HG02623 (cell line): Measurements from ENCODE around the gene NOL4L.

ENCODE experiments used
- ATAC-seq: cut with Tn5 transposase; IDR thresholded peaks from one replicate; pipeline ENCODE4 v1.9.1; 2021; ENCODE audit warnings: moderate library complexity; ENCODE audit not compliant: unreplicated experiment

The NOL4L gene

GRCh38 chr20:32564440-32564839 is 20.7 kb downstream of the NOL4L start:
- ATAC-seq, result no peak

GRCh38 chr20:32563311-32564272 is 21.5 kb downstream of the NOL4L start:
- ATAC-seq, result no peak

- ATAC-seq, result no peak
Measured at GRCh38 chr20:32562495-32562911, 22.6 kb downstream of the NOL4L start.

DNA sequence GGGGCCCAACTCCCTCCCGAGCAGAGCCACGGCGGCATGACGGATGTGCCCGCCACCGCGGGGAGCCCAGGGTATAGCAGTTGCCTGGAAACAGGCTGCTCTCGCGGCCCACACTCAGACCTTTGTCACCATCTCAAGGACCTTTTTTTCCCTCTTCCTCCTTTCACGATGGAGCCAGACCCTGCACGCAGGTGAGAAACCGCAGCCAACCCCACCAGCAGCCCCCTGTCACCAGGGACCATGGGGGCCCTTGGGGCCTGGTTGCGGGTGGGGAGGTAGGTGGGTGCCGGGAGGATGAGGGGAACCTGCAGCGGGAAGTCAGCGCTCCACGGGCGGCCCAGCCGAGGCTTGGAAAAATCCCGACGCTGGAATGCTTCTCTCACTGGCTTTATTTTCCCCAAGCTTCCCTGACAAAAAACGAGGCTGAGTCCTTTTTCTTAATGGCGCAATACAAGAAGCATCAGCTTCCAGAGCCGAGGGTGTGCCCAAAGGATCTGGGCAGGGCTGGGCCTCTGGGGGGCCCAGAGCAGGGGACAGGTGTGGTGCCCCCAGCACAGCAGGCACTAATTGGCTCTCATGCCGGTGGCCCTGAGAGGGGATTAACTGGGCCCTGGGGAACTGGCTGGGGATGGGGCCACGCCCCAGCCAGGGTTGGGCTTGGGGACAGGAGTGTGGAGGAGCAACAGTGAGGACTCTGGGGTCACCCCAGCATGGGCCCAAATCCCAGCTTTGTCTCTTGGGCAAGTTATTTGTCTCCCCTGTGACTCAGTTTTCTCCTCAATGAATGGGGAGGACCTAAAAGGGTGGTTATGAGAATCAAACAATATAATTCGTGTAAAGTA is 23.9 kb downstream of the NOL4L start:
- ATAC-seq, result no peak

DNA sequence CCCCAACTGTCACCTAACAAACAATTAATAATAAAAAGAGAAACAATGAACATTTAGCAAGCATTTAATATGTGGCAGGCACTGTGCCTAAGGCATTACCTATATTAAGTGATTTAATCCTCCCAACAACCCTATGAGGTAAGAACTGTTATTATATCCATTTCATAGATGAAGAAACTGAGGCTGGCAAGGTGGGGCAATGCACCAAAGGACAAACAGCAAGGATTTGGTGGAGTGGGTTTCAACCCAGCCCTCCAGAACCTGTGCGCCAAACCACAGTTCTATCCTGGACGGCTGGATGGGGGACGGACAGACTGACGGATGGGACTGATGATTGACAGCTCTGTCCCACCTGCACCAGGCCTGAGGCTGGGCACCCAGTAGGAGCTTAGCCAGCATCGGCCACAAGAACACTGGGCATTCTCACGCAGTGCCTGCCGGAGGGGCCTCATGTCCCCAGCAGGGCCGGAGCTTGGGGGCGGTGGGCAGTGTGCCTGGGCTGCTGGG is 24.6 kb downstream of the NOL4L start:
- ATAC-seq, result no peak

DNA sequence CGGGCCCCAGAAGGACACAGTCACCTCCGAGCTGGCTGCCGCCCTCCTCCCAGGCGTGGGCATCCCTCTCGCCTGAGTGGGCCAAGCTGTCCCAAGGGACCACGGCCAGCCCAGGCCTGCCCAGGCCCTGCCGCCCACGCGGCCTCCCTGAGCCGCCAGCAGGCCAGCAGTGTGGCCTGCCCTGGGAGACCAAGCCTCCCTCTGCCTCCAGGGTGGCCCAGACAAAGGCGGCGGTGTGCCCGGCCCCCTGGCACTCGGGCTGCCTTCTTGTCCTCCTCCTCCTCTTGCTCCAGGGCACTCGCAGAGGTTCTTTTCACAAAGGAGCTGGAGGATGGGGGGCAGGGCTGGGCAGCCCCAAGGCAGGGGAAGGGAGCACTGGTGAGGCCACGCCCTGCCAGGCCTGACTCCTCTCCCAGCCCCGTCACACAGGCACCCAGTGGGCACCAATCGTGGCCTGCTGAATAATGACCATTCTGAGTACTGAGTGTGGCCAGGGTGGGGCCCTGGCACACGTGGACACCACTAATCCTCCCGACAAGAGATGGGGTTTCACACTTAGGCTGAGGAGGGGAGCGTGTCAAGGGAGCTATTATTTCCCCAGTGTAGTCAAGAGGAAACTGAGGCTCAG is 25.3 kb downstream of the NOL4L start:
- ATAC-seq, result no peak

DNA sequence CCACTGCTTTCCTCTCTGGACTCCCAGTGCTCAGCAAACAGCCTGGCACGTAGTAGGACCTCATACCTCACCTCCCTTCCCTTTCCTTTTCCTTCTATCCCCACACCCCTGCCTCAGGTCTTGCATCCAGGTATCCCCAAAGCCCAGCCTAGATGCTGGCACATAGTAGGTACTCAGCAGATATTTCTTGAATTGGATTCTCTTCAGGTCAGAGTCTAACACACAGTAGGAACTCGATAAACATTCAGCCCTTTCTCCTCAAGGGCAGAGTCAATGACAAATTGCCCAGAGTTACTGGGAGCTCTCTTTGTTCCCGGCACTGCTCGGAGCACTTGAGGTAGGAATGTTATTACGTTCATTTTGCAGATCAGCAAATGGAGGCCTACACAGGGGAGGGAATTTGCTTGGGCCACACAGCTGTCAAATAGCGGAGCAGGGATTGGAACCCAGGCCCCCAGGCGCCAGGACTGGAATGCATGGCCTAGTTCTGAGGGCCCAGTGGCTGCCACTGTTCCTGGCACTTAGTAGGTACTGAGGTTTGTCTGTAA is 25.9 kb downstream of the NOL4L start:
- ATAC-seq, result no peak

DNA sequence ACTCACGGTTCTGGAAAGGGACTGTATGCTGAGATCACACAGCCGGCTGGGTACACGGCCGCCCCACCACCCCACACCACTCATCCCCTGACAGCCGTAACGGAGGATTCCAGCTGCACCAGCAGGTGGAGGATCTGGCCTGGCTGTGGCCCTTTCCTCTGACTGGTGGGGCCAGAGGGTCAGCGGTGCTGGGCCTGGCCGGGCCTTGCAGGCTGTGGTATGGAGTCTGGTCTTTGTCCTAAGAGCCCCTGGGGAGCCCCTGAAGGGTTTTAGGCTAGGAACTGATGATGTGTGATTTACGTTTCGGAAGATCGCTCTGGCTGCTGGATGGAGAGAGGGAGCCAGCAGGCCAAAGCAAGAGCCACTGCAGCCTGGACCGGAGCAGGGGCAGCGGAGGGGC is 26.6 kb downstream of the NOL4L start:
- no peak for ATAC-seq

GRCh38 chr20:32557319-32557718 is 27.8 kb downstream of the NOL4L start:
- no peak for ATAC-seq

DNA sequence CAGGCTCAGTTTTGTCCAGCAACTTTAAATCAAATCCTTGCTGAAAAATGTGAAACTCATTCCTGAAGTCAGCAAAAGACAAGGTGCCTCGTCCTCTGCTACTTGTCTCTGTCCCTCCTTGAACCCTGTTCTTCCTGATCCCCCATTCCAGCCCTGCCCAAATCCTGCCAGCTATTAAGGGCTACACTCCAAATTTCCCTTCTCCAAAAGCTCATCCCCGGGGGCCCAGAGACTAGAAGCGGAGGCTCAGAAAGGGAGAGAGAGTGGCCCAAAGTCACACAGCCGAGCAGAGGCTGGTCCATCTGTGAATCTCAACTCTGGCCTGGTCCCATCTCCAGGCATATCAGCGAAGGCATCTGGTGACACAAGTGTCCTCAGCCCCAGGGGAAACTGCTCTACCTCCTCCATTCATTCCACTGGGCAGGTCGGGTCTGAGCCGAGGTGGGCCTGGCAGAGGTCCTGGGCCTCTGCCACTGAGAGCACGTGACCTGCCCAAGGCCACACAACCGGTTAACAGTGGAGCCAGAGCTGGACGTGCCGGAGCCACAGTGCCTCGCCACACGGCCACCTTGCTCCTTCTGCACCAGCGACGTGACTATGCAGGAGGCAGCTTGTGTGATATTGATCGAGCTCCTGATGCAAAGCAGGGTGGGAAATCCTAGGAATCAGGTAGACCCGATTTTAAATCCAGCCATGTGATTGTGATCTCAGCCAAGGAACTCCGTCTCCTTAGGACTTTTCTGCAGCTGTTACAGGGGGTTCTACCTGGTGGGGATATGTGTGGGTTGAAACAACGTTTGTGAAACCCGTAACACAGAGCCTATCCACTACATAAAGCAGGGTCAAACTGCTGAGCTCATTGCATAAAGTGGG is 28.6 kb downstream of the NOL4L start:
- ATAC-seq, result no peak

GRCh38 chr20:32555584-32555983 is 29.5 kb downstream of the NOL4L start:
- ATAC-seq, result no peak

DNA sequence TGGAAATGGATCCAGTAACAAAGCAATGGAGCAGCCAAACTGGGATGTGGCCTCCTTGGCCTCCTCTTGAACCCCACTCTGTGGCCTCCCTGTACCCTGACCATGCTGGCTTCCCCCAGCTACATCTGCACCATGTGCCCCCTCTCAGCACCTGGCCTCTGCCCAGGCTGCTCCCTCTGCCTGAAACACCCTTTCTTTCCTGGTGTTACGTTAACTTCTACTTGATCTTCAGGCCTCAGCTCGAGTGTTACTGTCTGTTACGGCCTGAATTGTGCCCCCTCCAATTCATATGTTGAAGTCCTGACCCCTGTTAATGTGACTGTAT is 30.2 kb downstream of the NOL4L start:
- ATAC-seq, result no peak

- ATAC-seq, result no peak
Measured at GRCh38 chr20:32553618-32554017, 31.5 kb downstream of the NOL4L start.

- no peak for ATAC-seq
Measured at GRCh38 chr20:32551693-32552092, 33.4 kb downstream of the NOL4L start.

- ATAC-seq, result no peak
Measured at GRCh38 chr20:32549842-32550241, 35.3 kb downstream of the NOL4L start.

DNA sequence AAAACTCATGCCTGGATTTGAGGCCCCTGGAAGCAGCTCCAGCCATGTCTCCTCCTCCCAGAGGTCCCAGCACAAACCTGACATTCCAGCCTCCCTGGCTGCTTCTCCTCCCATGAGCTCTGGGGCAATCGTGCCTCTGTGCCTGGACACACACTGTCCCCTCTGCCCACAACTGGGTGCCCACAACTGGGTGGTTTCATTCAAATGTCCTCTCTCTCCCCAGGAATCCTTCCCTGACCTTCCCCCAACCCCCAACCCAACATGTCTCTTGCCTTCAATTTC is 37.4 kb downstream of the NOL4L start:
- ATAC-seq, result no peak

DNA sequence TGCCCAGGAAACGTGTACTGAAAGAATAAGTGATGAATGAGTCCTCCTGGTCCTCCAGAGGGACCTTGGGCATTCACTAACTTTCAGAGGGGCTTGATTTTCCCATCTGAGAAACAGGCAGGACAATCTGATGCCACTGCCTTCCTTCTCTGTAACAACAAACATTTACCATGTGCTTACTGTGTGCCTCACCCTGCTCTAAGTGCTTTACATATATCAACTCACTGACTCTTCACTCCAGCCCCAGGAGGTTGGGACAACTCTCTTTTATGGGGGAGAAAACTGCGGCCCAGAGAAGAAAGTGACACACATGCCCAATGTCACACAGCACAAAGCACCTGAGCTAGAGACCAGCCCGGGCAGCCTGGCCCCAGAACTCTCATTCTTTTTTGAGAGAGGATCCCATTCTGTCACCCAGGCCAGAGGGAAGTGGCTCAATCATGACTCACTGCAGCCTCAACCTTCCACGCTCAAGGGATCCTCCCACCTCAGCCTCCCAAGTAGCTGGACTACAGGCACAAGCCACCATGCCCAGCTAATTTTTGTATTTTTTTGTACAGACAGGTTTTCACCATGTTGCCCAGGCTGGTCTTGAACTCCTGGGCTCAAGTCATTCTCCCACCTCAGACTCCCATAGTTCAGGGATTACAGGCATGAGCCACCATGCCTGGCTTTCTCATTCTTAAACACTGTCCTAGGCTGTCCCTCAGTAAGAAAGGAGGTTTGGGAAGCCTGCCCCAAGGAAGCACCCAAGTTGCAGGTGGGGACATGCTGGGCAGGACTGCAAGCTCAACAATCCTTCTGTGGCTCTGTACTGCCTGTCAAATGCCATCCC is 38.0 kb downstream of the NOL4L start:
- no peak for ATAC-seq

- ATAC-seq, result no peak
Measured at GRCh38 chr20:32544893-32545840, 40.0 kb downstream of the NOL4L start.
